Cardiac muscle cell (in vitro differentiated cells and primary cell): Measurements from ENCODE around the gene ANXA7. TPM values are rescaled to one million over a fixed set of nuclear protein-coding genes. Genes with fewer than 3 reads are reported as not detected.
"Not testable (repeated sequence)": the region's sequence is repeated elsewhere in the genome, so short reads cannot be mapped to it uniquely, and the experiment has no call there.

ENCODE experiments used
- DNase-seq, 2 donors: peaks; one replicate each; pipeline versions ENCODE4 v3.0.0 to v3.0.0-alpha.2; 2010 to 2017; ENCODE audit warnings: low read depth in 1 of 2, low spot score in 1 of 2
- H3K27ac ChIP-seq: fragments of 200-600 bp; sonication (generic); 2 replicates; pipeline ENCODE4 v1.5.1; 2016
- H3K27me3 ChIP-seq: fragments of 200-600 bp; sonication (generic); 2 replicates; pipeline ENCODE4 v1.6.0; 2016; ENCODE audit warnings: control low read depth
- H3K36me3 ChIP-seq: fragments of 200-600 bp; sonication (generic); 2 replicates; pipeline ENCODE4 v1.5.1; 2016; ENCODE audit warnings: control low read depth
- H3K4me1 ChIP-seq: fragments of 200-600 bp; sonication (generic); 2 replicates; pipeline ENCODE4 v1.8.1; 2017; ENCODE audit warnings: low read depth, mild to moderate bottlenecking, mixed run types
- H3K4me3 ChIP-seq: fragments of 200-600 bp; sonication (generic); 2 replicates; pipeline ENCODE4 v1.5.1; 2016; ENCODE audit warnings: mild to moderate bottlenecking
- H3K9me3 ChIP-seq: fragments of 200-600 bp; sonication (generic); 2 replicates; pipeline ENCODE4 v1.5.1; 2017; ENCODE audit warnings: low read depth, mild to moderate bottlenecking, control low read depth
- polyA plus RNA-seq: library from polyadenylated mRNA; unstranded; fragments of >200 nt; fragmentation: Nextera tagmentation; extraction: Ambion mirVana; gene quantifications from 2 replicates; pipeline ENCODE4 v1.2.1, GENCODE V29; 2016
- total RNA-seq: library from RNA; depleted of rRNA; stranded (reverse); fragments of >200 nt; gene quantifications from 2 replicates; pipeline ENCODE4 v1.2.3, GENCODE V29; 2016
- TF ChIP-seq, protein P1 (sequence below): IDR thresholded peaks from 2 replicates; pipeline ENCODE4 v1.5.1; 2012; ENCODE audit warnings: low read depth, mild to moderate bottlenecking, low read length

The ANXA7 gene
- total and polyA plus RNA-seq, 2 experiments from 2014 or later, result 53.9 to 64.5 TPM

DNA sequence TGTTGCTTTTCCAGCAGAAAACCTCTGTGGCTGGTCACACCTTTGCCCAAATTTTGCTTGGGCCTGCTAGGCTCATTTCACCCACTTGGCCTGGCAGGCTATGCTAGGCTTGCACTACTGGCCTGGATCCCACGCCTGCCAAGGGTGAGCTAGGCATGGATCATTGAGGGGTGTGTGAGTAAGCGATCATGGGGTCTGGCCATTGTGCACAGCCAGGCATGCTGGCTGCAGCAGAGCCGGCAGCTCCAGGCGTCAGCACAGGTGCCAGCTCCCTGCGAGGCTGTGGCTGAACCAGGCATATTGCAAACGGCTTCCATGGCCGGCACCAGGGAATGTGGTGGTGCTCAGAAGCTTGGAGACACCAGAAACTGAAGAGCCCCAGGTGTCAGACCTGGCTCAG, 74.4 kb downstream of the ANXA7 start:
- no peaks in the 10 kb centered on the region for H3K4me1 ChIP-seq
- DNase-seq, result no peak
- no peak overlapping the region for H3K27ac ChIP-seq
- H3K27me3 ChIP-seq, result no peaks in the 10 kb centered on the region
- H3K9me3 ChIP-seq, result no peaks in the 10 kb centered on the region
- no peak overlapping the region for H3K4me3 ChIP-seq
- TF ChIP-seq, protein P1, sequence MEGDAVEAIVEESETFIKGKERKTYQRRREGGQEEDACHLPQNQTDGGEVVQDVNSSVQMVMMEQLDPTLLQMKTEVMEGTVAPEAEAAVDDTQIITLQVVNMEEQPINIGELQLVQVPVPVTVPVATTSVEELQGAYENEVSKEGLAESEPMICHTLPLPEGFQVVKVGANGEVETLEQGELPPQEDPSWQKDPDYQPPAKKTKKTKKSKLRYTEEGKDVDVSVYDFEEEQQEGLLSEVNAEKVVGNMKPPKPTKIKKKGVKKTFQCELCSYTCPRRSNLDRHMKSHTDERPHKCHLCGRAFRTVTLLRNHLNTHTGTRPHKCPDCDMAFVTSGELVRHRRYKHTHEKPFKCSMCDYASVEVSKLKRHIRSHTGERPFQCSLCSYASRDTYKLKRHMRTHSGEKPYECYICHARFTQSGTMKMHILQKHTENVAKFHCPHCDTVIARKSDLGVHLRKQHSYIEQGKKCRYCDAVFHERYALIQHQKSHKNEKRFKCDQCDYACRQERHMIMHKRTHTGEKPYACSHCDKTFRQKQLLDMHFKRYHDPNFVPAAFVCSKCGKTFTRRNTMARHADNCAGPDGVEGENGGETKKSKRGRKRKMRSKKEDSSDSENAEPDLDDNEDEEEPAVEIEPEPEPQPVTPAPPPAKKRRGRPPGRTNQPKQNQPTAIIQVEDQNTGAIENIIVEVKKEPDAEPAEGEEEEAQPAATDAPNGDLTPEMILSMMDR, result no peak
- H3K36me3 ChIP-seq, result no peaks in the 10 kb centered on the region

- Histone ChIP-seq H3K36me3 (no peaks in the 10 kb centered on the region), H3K27ac (no peak overlapping the region), H3K9me3 (no peaks in the 10 kb centered on the region), H3K4me3 (no peak overlapping the region), H3K27me3 (no peaks in the 10 kb centered on the region), H3K4me1 (no peaks in the 10 kb centered on the region)
- DNase-seq, result no peak
- TF ChIP-seq, protein P1, result no peak
Observed at GRCh38 chr10:73338801-73339368, 75.0 kb downstream of the ANXA7 start.

DNA sequence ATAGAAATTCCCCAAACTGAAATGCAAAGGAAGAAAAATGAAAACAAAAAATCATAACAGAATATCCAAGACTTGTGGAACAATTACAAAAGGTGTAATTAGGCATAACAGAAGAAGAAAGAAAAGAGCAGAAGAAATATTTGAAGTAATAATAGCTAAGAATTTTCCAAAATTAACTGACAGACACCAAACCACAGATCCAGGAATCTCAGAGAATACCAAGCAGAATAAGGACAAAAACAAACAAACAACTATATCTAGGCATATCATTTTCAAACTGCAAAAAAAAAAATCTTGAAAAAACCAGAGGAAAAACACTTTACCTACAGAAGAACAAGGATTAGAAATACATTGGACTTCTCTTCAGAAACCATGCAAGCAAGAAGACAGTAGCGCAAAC, 80.7 kb downstream of the ANXA7 start:
- H3K27ac ChIP-seq, result no peak overlapping the region
- TF ChIP-seq, protein P1, result no peak
- H3K9me3 ChIP-seq, result no peaks in the 10 kb centered on the region
- H3K4me3 ChIP-seq, result no peak overlapping the region
- H3K27me3 ChIP-seq, result no peaks in the 10 kb centered on the region
- no peaks in the 10 kb centered on the region for H3K4me1 ChIP-seq
- no peaks in the 10 kb centered on the region for H3K36me3 ChIP-seq
- DNase-seq, result no peak

DNA sequence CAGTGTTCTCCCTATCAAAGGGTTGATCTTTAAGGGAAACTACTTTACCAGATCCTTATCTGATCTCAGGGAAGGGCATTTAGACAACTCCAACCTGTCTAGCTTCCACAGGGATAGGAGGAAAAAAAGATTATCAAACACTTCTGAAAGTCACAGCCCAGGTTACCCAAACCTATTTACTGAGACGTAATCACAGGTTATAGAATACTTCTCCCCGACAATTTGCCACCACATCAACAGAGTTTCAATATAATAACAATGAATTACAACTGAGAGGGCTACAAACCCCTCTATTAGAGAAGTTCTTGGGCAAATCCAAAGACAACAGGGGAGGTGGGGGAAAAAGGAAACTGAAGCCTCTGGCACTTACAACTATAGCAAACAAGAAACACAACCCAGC, 81.5 kb downstream of the ANXA7 start:
- no peaks in the 10 kb centered on the region for H3K4me1 ChIP-seq
- H3K27me3 ChIP-seq, result no peaks in the 10 kb centered on the region
- TF ChIP-seq, protein P1, result no peak
- H3K4me3 ChIP-seq, result no peak overlapping the region
- no peaks in the 10 kb centered on the region for H3K9me3 ChIP-seq
- no peak for DNase-seq
- no peak overlapping the region for H3K27ac ChIP-seq
- no peaks in the 10 kb centered on the region for H3K36me3 ChIP-seq

- H3K36me3 ChIP-seq, H3K4me3 ChIP-seq, DNase-seq, H3K9me3 ChIP-seq, H3K27ac ChIP-seq, H3K27me3 ChIP-seq, H3K4me1 ChIP-seq: not testable (repeated sequence)
Observed at GRCh38 chr10:73328523-73328922, 85.3 kb downstream of the ANXA7 start.

DNA sequence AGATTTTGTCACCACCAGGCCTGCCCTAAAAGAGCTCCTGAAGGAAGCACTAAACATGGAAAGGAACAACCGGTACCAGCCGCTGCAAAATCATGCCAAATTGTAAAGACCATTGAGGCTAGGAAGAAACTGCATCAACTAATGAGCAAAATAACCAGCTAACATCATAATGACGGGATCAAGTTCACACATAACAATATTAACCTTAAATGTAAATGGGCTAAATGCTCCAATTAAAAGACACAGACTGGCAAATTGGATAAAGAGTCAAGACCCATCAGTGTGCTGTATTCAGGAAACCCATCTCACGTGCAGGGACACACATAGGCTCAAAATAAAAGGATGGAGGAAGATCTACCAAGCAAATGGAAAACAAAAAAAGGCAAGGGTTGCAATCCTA, 88.6 kb downstream of the ANXA7 start:
- H3K27me3 ChIP-seq, H3K4me3 ChIP-seq, H3K9me3 ChIP-seq, H3K36me3 ChIP-seq, H3K27ac ChIP-seq, H3K4me1 ChIP-seq, DNase-seq: not testable (repeated sequence)

Other genes with a start within 250 kb of the ANXA7 start
- gene ECD, start 246.1 kb downstream of the ANXA7 start, total RNA-seq, result 20.0 and 22.4 TPM in 2 replicates
- gene ECD, start 246.1 kb downstream of the ANXA7 start, polyA plus RNA-seq, result 21.8 and 34.0 TPM in 2 replicates
- gene FAM149B1, start 245.9 kb downstream of the ANXA7 start, total RNA-seq, result 12.9 and 16.7 TPM in 2 replicates
- gene FAM149B1, start 245.9 kb downstream of the ANXA7 start, polyA plus RNA-seq, result 12.4 and 12.7 TPM in 2 replicates
- gene DNAJC9, start 166.8 kb downstream of the ANXA7 start, total RNA-seq, result 26.6 and 33.9 TPM in 2 replicates
- gene DNAJC9, start 166.8 kb downstream of the ANXA7 start, polyA plus RNA-seq, result 18.6 and 20.9 TPM in 2 replicates
- 51.6 and 67.4 TPM in 2 replicates for gene MRPS16, start 161.4 kb downstream of the ANXA7 start, total RNA-seq
- gene MRPS16, start 161.4 kb downstream of the ANXA7 start, polyA plus RNA-seq, result 104 and 122 TPM in 2 replicates
- gene CFAP70, start 55.2 kb downstream of the ANXA7 start, total RNA-seq, result 1.2 and 4.0 TPM in 2 replicates
- gene CFAP70, start 55.2 kb downstream of the ANXA7 start, polyA plus RNA-seq, result 1.8 and 1.9 TPM in 2 replicates
- 3.6 and 3.9 TPM in 2 replicates for gene MSS51, start 19.5 kb upstream of the ANXA7 start, total RNA-seq
- gene MSS51, start 19.5 kb upstream of the ANXA7 start, polyA plus RNA-seq, result 2.1 and 3.5 TPM in 2 replicates
- gene PPP3CB, start 82.0 kb upstream of the ANXA7 start, total RNA-seq, result 22.6 and 45.2 TPM in 2 replicates
- gene PPP3CB, start 82.0 kb upstream of the ANXA7 start, polyA plus RNA-seq, result 13.3 and 14.3 TPM in 2 replicates
- gene USP54, start 177.3 kb upstream of the ANXA7 start, total RNA-seq, result 9.4 and 12.4 TPM in 2 replicates
- gene USP54, start 177.3 kb upstream of the ANXA7 start, polyA plus RNA-seq, result 9.6 and 10.6 TPM in 2 replicates
- 13.6 and 16.2 TPM in 2 replicates for gene MYOZ1, start 227.4 kb upstream of the ANXA7 start, total RNA-seq
- gene MYOZ1, start 227.4 kb upstream of the ANXA7 start, polyA plus RNA-seq, result 11.7 and 17.0 TPM in 2 replicates
- gene SYNPO2L, start 242.0 kb upstream of the ANXA7 start, total RNA-seq, result 12.1 and 13.6 TPM in 2 replicates
- gene SYNPO2L, start 242.0 kb upstream of the ANXA7 start, polyA plus RNA-seq, result 19.3 and 33.6 TPM in 2 replicates